Osteocyte (in vitro differentiated cells): Measurements from ENCODE around the gene BPIFB3. TPM values are rescaled to one million over a fixed set of nuclear protein-coding genes. Genes with fewer than 3 reads are reported as not detected.

Experiments
- DNase-seq: peaks from one replicate; pipeline ENCODE4 v3.0.0; 2021; ENCODE audit warnings: mixed read lengths; ENCODE audit not compliant: unreplicated experiment; ENCODE audit errors: extremely low spot score
- H3K27ac Mint-ChIP-seq: one replicate; pipeline ENCODE4 v1.8.0; 2021; ENCODE audit warnings: mild to moderate bottlenecking, mixed read lengths; ENCODE audit not compliant: unreplicated experiment
- H3K27me3 Mint-ChIP-seq: one replicate; pipeline ENCODE4 v1.8.0; 2021; ENCODE audit warnings: mixed read lengths; ENCODE audit not compliant: unreplicated experiment
- H3K36me3 Mint-ChIP-seq: one replicate; pipeline ENCODE4 v1.8.0; 2021; ENCODE audit warnings: mixed read lengths; ENCODE audit not compliant: unreplicated experiment
- H3K4me1 Mint-ChIP-seq: one replicate; pipeline ENCODE4 v1.8.0; 2021; ENCODE audit warnings: mixed read lengths; ENCODE audit not compliant: unreplicated experiment
- H3K4me3 Mint-ChIP-seq: one replicate; pipeline ENCODE4 v1.8.0; 2021; ENCODE audit warnings: mild to moderate bottlenecking, moderate library complexity, mixed read lengths; ENCODE audit not compliant: unreplicated experiment
- H3K9me3 Mint-ChIP-seq: one replicate; pipeline ENCODE4 v1.8.0; 2021; ENCODE audit warnings: mixed read lengths; ENCODE audit not compliant: unreplicated experiment
- total RNA-seq: library from RNA; stranded (reverse); gene quantifications from 2 replicates; pipeline ENCODE4 v1.2.1, GENCODE V29; 2021
- TF ChIP-seq, protein P1 (sequence below): fragments of 200-600 bp; sonication (generic); IDR thresholded peaks from 2 replicates; pipeline ENCODE4 v1.5.0; 2021; ENCODE audit warnings: antibody characterized with exemption, mild to moderate bottlenecking, moderate library complexity

BPIFB3 gene
- total RNA-seq, 1 donor from 2014 or later: not detected

DNA sequence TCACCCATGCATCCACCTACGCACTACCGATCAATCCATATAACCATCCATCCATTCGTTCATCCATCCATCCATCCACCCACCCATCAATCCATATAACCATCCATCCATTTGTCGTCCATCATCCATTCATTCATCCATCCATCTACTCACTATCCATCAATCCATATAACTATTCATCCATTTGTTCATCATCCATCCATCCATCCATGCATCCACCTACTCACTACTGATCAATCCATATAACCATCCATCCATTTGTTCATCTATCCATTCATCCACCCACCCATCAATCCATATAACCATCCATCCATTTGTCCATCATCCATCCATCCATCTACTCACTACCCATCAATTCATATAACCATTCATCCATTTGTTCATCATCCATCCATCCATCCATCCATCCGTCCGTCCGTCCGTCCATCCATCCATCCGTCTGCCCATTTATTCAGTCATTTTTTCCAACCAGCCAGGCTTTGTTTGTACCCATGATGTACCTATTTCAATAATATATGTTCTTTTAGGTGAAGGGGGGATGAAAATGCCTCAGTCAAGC, 28.3 kb upstream of the BPIFB3 start:
- Mint-ChIP-seq H3K36me3 (no peaks in the 10 kb centered on the region), H3K4me1 (no peaks in the 10 kb centered on the region), H3K27me3 (no peaks in the 10 kb centered on the region), H3K27ac (no peak overlapping the region), H3K4me3 (no peak overlapping the region), H3K9me3 (no peaks in the 10 kb centered on the region)
- TF ChIP-seq, protein P1, sequence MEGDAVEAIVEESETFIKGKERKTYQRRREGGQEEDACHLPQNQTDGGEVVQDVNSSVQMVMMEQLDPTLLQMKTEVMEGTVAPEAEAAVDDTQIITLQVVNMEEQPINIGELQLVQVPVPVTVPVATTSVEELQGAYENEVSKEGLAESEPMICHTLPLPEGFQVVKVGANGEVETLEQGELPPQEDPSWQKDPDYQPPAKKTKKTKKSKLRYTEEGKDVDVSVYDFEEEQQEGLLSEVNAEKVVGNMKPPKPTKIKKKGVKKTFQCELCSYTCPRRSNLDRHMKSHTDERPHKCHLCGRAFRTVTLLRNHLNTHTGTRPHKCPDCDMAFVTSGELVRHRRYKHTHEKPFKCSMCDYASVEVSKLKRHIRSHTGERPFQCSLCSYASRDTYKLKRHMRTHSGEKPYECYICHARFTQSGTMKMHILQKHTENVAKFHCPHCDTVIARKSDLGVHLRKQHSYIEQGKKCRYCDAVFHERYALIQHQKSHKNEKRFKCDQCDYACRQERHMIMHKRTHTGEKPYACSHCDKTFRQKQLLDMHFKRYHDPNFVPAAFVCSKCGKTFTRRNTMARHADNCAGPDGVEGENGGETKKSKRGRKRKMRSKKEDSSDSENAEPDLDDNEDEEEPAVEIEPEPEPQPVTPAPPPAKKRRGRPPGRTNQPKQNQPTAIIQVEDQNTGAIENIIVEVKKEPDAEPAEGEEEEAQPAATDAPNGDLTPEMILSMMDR: no peak
- no peak for DNase-seq

DNA sequence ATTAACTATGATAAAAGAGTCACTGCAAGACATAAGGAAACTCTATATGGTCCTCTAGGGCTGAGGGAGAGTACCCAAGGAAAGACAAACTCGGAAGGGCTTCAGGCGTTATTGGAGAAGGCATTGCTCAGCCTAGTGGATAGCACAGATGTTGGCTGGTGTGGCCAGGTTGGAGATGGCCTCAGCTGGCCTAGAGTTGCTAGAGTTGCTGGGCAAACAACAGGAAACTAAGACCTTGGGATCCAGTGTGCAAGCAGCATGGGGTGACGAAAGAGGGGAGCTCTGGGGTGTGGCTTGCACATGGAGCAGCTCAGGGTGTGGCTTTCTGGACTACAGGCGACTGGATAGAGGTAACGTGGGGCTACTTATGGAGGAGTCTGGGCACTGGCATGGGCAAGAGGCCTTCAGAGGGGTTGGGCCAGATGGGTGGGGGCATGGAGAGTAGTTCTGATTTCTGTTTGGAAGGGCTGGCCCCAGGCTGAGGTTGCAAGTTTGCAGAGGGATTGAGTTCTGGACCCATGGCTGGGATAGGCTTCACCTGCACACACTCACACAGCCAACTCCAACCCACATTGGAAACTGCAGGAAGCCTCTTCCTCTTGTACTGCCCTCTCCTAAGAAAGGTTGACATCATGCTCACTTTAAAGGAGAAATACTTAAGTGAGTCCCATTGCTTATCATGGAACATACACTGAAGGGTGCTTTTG, 27.5 kb upstream of the BPIFB3 start:
- H3K27me3 Mint-ChIP-seq: no peaks in the 10 kb centered on the region
- H3K27ac Mint-ChIP-seq: no peak overlapping the region
- DNase-seq: no peak
- no peaks in the 10 kb centered on the region for H3K9me3 Mint-ChIP-seq
- H3K4me3 Mint-ChIP-seq: no peak overlapping the region
- no peaks in the 10 kb centered on the region for H3K36me3 Mint-ChIP-seq
- H3K4me1 Mint-ChIP-seq: no peaks in the 10 kb centered on the region
- TF ChIP-seq, protein P1: no peak

DNA sequence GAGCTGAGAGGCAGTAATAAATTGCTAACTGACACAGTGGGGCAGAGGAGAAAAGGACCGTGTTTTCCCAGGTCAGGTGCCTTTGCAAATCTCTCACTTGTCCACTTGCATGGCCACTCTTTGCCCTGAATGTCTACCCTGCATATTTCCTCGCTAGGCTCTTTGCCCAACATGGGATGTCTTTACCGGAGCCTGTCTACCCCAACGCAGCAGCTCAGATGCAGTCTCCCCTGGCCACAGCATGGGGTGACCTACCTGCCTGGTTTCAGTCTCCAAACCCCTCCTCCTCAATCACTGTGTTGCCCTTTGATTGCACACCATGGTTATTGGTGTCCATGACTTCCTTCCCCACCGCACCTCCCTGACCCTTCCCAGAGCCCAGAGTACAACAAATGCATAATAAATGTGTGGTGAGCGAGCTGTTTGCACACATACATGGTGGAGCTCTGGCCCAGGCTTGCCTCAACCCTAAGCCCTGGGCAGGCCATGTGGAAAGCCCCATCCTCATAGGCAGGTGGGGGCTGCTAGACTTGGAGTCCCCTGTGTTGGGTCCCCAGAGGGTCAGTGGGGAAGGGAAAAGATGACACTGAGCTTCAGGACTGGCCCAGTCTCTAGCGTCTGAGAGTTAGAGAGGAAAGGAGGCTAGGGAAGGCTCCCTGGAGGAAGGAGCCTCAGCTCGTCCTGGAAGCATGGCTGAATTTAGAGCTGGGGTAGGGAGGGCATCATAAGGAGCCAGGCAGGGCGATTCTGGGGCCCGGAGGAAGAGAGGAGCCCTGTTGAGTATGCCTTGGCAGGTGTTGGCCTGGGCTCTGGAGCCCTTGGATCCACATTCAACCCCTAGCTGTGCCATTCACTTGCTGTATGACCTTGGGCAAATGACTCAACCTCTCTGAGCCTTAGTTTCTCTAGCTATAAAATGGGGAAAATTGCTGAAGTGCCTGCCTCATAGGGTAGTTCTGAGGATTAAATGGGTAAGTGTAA, 26.6 kb upstream of the BPIFB3 start:
- no peak overlapping the region for H3K4me3 Mint-ChIP-seq
- no peaks in the 10 kb centered on the region for H3K9me3 Mint-ChIP-seq
- no peaks in the 10 kb centered on the region for H3K27me3 Mint-ChIP-seq
- TF ChIP-seq, protein P1: no peak
- H3K4me1 Mint-ChIP-seq: no peaks in the 10 kb centered on the region
- H3K36me3 Mint-ChIP-seq: no peaks in the 10 kb centered on the region
- no peak for DNase-seq
- H3K27ac Mint-ChIP-seq: no peak overlapping the region

DNA sequence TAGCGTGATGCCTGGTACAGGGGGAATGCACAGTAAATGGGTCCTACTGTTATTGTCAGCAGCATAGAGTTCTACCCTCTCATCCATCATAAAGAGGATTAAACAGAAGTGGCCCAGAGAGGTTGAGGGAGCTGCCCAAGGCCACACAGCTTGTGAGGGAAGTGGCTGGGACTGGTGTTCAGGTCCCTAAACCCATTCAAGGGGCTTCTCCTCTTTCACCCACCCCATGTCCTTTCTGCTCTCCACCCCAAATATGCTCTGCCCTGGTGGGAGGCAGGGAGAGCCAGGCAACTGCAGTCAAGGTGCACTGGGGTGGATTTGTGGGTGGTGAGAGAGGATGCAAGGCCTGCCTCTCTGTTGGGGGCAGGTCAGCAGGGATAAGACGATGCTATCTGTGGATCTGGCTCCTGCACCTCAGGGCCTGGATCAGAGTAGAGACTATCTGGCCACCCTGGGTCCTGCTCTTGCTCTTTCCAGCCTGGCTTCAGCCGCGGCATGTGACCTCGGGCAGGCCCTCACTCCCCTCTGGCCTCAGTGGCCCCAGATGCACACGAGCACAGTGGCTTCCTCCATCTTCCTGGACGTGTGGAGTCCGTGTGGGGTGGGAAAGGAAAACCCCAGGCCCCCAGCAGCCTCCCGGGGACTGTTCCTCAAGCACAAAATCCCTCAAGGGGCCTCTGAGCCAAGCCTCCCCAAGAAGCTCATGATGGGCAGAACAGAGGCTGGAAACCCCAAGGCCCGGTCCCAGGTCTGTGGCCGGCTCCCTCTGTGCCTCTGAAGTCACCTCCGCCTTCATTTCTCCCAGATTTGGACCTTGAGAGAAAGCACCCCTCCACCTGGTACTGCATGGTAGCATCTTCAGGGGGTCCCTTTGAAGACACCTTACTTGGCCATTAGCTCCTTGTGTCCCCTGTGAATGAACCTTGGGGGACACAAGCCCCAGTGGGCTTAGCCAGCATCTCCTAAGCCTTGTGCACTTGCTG, 25.6 kb upstream of the BPIFB3 start:
- no peaks in the 10 kb centered on the region for H3K4me1 Mint-ChIP-seq
- TF ChIP-seq, protein P1: no peak

More for the DNA sequence above, 25.6 kb upstream of the BPIFB3 start:
- H3K4me3 Mint-ChIP-seq: no peak overlapping the region
- no peak overlapping the region for H3K27ac Mint-ChIP-seq
- H3K9me3 Mint-ChIP-seq: no peaks in the 10 kb centered on the region
- no peaks in the 10 kb centered on the region for H3K36me3 Mint-ChIP-seq
- H3K27me3 Mint-ChIP-seq: no peaks in the 10 kb centered on the region
- DNase-seq: no peak
